ENCODE results near the gene PDCD4. TPM values are rescaled to one million over a fixed set of nuclear protein-coding genes. Genes with fewer than 3 reads are reported as not detected.
A peak's percentile ranks its signal among the peaks of the same experiment; 100 is the strongest.

Gene PDCD4
- total and polyA plus RNA-seq, 2 of the 13 experiments (the other 11 are each of a cell fraction or from before 2014, with no cell fraction given) = 22.8 to 56.2 TPM

DNA sequence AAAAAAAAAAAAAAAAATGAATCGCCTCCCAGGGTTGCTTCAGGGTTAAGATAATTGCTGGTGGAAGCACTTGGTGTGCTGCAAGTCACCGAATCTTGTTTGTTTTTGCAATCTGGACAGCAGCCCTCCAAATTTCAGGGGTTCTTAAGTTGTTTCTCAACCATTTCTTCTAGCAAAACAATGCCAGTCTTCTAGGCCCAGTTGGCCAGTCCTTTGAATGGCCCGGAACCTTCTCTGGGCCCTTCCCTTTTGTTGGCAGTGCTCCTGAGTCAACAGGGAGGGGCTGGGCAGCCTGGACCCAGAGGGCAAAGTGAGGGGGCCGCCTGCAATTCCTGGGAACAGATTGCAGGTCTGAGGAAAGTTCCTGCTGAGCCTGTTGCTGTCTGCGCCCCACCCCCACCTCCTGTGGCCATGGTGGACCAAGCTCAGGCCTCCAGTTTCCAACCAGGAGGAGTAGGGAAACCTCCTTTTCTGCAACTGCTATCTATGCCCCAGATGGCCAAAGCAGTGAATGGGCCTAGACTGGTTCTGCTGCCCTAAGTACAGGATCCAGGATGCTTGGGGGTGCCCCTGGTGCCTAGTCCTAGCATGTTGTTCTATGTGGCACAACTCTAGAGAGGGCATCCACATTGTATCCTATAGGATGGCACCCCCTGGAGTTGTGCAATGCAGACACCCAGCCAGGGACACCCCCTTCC is 31.4 kb upstream of the PDCD4 start (continued):
- TF ChIP-seq, protein P1, sequence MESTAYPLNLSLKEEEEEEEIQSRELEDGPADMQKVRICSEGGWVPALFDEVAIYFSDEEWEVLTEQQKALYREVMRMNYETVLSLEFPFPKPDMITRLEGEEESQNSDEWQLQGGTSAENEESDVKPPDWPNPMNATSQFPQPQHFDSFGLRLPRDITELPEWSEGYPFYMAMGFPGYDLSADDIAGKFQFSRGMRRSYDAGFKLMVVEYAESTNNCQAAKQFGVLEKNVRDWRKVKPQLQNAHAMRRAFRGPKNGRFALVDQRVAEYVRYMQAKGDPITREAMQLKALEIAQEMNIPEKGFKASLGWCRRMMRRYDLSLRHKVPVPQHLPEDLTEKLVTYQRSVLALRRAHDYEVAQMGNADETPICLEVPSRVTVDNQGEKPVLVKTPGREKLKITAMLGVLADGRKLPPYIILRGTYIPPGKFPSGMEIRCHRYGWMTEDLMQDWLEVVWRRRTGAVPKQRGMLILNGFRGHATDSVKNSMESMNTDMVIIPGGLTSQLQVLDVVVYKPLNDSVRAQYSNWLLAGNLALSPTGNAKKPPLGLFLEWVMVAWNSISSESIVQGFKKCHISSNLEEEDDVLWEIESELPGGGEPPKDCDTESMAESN (CRISPR knock-in tag; conservative IDR thresholded peaks at IDR 0.05) = no peak
- no peak for TF ChIP-seq GABPA (IDR thresholded peaks at IDR 0.05; ENCODE audit: low read depth, low read length)
- peak; percentile 45; the same call in 1 of the 2 replicates for TF ChIP-seq GABPA (CRISPR knock-in tag; IDR thresholded peaks at IDR 0.05; ENCODE audit: low read depth)
- no peak for TF ChIP-seq ZNF652 (CRISPR knock-in tag; IDR thresholded peaks at IDR 0.05; ENCODE audit: borderline replicate concordance, low read depth)
- TF ChIP-seq ZNF598 (CRISPR knock-in tag; IDR thresholded peaks at IDR 0.05; ENCODE audit: borderline replicate concordance) = no peak
- TF ChIP-seq EHMT2 (IDR thresholded peaks at IDR 0.05; ENCODE audit: borderline replicate concordance, low read depth, low read length) = no peak; the same call in 1 of the 2 replicates
- TF ChIP-seq ZNF543 (CRISPR knock-in tag; IDR thresholded peaks at IDR 0.05) = peak; percentile 43; the same call in 1 of the 2 replicates
- TF ChIP-seq, protein P2, sequence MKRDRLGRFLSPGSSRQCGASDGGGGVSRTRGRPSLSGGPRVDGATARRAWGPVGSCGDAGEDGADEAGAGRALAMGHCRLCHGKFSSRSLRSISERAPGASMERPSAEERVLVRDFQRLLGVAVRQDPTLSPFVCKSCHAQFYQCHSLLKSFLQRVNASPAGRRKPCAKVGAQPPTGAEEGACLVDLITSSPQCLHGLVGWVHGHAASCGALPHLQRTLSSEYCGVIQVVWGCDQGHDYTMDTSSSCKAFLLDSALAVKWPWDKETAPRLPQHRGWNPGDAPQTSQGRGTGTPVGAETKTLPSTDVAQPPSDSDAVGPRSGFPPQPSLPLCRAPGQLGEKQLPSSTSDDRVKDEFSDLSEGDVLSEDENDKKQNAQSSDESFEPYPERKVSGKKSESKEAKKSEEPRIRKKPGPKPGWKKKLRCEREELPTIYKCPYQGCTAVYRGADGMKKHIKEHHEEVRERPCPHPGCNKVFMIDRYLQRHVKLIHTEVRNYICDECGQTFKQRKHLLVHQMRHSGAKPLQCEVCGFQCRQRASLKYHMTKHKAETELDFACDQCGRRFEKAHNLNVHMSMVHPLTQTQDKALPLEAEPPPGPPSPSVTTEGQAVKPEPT (CRISPR knock-in tag; IDR thresholded peaks at IDR 0.05; ENCODE audit: low read depth) = no peak
- TF ChIP-seq ZNF260 (CRISPR knock-in tag; IDR thresholded peaks at IDR 0.05; ENCODE audit: borderline replicate concordance, low read depth) = no peak
- TF ChIP-seq ZNF180 (CRISPR knock-in tag; IDR thresholded peaks at IDR 0.05; ENCODE audit: borderline replicate concordance, low read depth) = no peak
- no peak for TF ChIP-seq GMEB2 (CRISPR knock-in tag; IDR thresholded peaks at IDR 0.05; ENCODE audit: low read depth)
- TF ChIP-seq EP300 (IDR thresholded peaks at IDR 0.05; ENCODE audit: low read depth in 2 of 2, low read length in 2 of 2) = peak; percentile 29 to 81; a peak in 2 of 4 replicates
- peak; percentile 61; the same call in 1 of the 2 replicates for TF ChIP-seq EP300 (CRISPR knock-in tag; IDR thresholded peaks at IDR 0.05; ENCODE audit: borderline replicate concordance)
- TF ChIP-seq AHR (CRISPR knock-in tag; IDR thresholded peaks at IDR 0.05) = no peak
- TF ChIP-seq, protein P3, sequence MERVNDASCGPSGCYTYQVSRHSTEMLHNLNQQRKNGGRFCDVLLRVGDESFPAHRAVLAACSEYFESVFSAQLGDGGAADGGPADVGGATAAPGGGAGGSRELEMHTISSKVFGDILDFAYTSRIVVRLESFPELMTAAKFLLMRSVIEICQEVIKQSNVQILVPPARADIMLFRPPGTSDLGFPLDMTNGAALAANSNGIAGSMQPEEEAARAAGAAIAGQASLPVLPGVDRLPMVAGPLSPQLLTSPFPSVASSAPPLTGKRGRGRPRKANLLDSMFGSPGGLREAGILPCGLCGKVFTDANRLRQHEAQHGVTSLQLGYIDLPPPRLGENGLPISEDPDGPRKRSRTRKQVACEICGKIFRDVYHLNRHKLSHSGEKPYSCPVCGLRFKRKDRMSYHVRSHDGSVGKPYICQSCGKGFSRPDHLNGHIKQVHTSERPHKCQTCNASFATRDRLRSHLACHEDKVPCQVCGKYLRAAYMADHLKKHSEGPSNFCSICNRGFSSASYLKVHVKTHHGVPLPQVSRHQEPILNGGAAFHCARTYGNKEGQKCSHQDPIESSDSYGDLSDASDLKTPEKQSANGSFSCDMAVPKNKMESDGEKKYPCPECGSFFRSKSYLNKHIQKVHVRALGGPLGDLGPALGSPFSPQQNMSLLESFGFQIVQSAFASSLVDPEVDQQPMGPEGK (CRISPR knock-in tag; IDR thresholded peaks at IDR 0.05) = peak; percentile 91
- TF ChIP-seq ZNF678 (CRISPR knock-in tag; IDR thresholded peaks at IDR 0.05) = no peak
- TF ChIP-seq FOXP1 (IDR thresholded peaks at IDR 0.05) = no peak
- TF ChIP-seq FOXP1 (CRISPR knock-in tag; IDR thresholded peaks at IDR 0.05) = peak; percentile 62
- TF ChIP-seq ZNF274 (CRISPR knock-in tag; IDR thresholded peaks at IDR 0.05) = 0 out of 2 replicates have a peak, but pooled peaks have one; percentile 45
- TF ChIP-seq CBX2 (IDR thresholded peaks at IDR 0.05; ENCODE audit: low read depth, low read length) = no peak
- no peak for TF ChIP-seq CBX2 (CRISPR knock-in tag; IDR thresholded peaks at IDR 0.05; ENCODE audit: low read depth)
- no peak for TF ChIP-seq NFYB (CRISPR knock-in tag; IDR thresholded peaks at IDR 0.05)
- 0 out of 2 replicates have a peak, but pooled peaks have one; percentile 32 for TF ChIP-seq MAF1 (CRISPR knock-in tag; IDR thresholded peaks at IDR 0.05; ENCODE audit: borderline replicate concordance)
